Prostate gland (tissue), 2 donors: ENCODE data around the gene TDP2. TPM values are rescaled to one million over a fixed set of nuclear protein-coding genes. Genes with fewer than 3 reads are reported as not detected.
"Not testable (repeated sequence)": the region's sequence is repeated elsewhere in the genome, so short reads cannot be mapped to it uniquely, and the experiment has no call there.

ENCODE experiments used
- DNase-seq: peaks from one replicate; pipeline ENCODE4 v3.0.0-alpha.2; 2019; ENCODE audit warnings: low spot score
- H3K27ac ChIP-seq, 2 donors: fragments of 200-600 bp; sonication (generic); 2 replicates each; pipeline ENCODE4 v1.5.1; 2017 to 2019
- H3K27me3 ChIP-seq: fragments of 200-600 bp; sonication (generic); replicated peaks from 2 replicates; pipeline ENCODE4 v1.5.1; 2019; ENCODE audit not compliant: insufficient read depth
- H3K36me3 ChIP-seq, 2 donors: fragments of 200-600 bp; sonication (generic); 1 replicate in 1 of 2; 2 replicates in 1 of 2; pipeline versions ENCODE4 v1.5.1 to v1.8.1; 2017 to 2019
- H3K4me1 ChIP-seq: fragments of 200-600 bp; sonication (generic); replicated peaks from 2 replicates; pipeline ENCODE4 v1.5.1; 2019
- H3K4me3 ChIP-seq, 2 donors: fragments of 200-600 bp; sonication (generic); 2 replicates each; pipeline ENCODE4 v1.5.1; 2017 to 2019
- H3K9me3 ChIP-seq: fragments of 200-600 bp; sonication (generic); 2 replicates; pipeline ENCODE4 v1.5.1; 2017
- POLR2A ChIP-seq: fragments of 450-650 bp; IDR thresholded peaks from one replicate; pipeline ENCODE4 v1.6.1; 2016; ENCODE audit warnings: antibody characterized with exemption, mild to moderate bottlenecking
- POLR2AphosphoS5 ChIP-seq: sonication (generic); formaldehyde crosslinking; IDR thresholded peaks from one replicate; pipeline ENCODE4 v1.6.1; 2017; ENCODE audit warnings: antibody characterized with exemption
- WGBS: methylation state at CpG from one replicate; pipeline ENCODE4 v1.1.5; 2018; 5-methylcytosine and 5-hydroxymethylcytosine counted together
- intact Hi-C: fragments of 100-400 bp; cut with DNase I; formaldehyde crosslinking; loops from one replicate; pipeline ENCODE4 v1.14.2; 2022
- total RNA-seq, 2 donors: library from RNA; depleted of rRNA; stranded (reverse); fragments of >200 nt; gene quantifications; one replicate each; pipeline ENCODE4 v1.1.0, GENCODE V29; 2016
- TF ChIP-seq, protein P1 (sequence below), 4 experiments: fragments of 200-600 bp in 2 of 4; fragments of 450-650 bp in 2 of 4; sonication (generic) in 2 of 4; IDR thresholded peaks; 1 replicate in 3 of 4; 2 replicates in 1 of 4; pipeline ENCODE4 v1.5.1; 2016 to 2019; ENCODE audit warnings: antibody characterized with exemption in 4 of 4, mild to moderate bottlenecking in 2 of 4, moderate library complexity in 2 of 4

The TDP2 gene
- total RNA-seq, 2 donors from 2014 or later: 46.1 to 126 TPM

DNA sequence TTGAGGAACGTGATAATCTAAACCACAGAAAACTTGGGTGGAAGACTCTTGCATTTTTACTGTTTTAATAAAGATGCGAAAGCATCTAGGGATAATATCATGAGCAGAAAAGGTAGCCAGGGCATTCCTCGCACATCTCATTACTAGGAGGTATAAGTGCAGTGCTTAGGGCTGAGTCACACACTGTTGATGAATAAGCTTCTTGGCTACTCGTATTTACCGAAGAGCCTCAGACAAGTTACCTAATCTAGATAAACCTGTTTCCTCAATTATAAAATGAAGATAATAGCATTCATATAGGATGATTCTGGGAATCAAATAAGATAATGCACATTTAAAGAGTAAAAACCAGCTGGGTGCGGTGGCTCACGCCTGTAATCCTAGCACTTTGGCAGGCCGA is 19.9 kb downstream of the TDP2 start:
- no peak for DNase-seq
- Histone ChIP-seq H3K4me1 (no peaks in the 10 kb centered on the region), H3K9me3 (no peaks in the 10 kb centered on the region), H3K27me3 (no peaks in the 10 kb centered on the region), H3K27ac (no peak overlapping the region), H3K36me3 (no peaks in the 10 kb centered on the region), H3K4me3 (no peak overlapping the region)
- 74% methylated on average over 8 of the region's 8 CpGs for WGBS
- TF ChIP-seq, protein P1, sequence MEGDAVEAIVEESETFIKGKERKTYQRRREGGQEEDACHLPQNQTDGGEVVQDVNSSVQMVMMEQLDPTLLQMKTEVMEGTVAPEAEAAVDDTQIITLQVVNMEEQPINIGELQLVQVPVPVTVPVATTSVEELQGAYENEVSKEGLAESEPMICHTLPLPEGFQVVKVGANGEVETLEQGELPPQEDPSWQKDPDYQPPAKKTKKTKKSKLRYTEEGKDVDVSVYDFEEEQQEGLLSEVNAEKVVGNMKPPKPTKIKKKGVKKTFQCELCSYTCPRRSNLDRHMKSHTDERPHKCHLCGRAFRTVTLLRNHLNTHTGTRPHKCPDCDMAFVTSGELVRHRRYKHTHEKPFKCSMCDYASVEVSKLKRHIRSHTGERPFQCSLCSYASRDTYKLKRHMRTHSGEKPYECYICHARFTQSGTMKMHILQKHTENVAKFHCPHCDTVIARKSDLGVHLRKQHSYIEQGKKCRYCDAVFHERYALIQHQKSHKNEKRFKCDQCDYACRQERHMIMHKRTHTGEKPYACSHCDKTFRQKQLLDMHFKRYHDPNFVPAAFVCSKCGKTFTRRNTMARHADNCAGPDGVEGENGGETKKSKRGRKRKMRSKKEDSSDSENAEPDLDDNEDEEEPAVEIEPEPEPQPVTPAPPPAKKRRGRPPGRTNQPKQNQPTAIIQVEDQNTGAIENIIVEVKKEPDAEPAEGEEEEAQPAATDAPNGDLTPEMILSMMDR (IDR thresholded peaks at IDR 0.05): no peak
- TF ChIP-seq POLR2A: no peak
- no peak for TF ChIP-seq POLR2AphosphoS5
- intact Hi-C loops: no loop called here

DNA sequence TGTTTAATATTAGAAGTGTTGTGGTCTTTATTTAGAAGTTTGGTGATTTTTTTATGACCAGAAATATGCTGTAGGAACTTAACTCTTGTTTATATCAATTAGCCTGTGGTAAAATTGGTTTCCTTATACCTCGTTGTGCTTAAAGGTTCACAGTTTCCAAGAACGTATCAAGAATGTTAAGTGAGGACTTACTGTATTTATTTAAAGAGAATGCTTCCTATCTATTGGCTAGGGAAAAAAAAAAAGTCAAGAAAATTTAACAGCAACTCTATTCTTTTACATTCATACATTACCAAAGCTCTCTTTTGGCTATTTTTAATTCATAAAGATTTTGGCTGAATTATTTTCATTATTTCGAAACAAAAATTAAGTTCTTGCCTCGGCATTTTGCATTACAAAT is 22.3 kb downstream of the TDP2 start:
- Histone ChIP-seq H3K4me1 (no peaks in the 10 kb centered on the region), H3K36me3 (no peaks in the 10 kb centered on the region), H3K27me3 (no peaks in the 10 kb centered on the region), H3K4me3 (no peak overlapping the region), H3K9me3 (no peaks in the 10 kb centered on the region), H3K27ac (no peak overlapping the region)
- DNase-seq: no peak
- WGBS: 86% methylated on average over 4 of the region's 4 CpGs
- intact Hi-C loops: no loop called here
- TF ChIP-seq, protein P1 (IDR thresholded peaks at IDR 0.05): no peak
- no peak for TF ChIP-seq POLR2AphosphoS5
- TF ChIP-seq POLR2A: no peak

DNA sequence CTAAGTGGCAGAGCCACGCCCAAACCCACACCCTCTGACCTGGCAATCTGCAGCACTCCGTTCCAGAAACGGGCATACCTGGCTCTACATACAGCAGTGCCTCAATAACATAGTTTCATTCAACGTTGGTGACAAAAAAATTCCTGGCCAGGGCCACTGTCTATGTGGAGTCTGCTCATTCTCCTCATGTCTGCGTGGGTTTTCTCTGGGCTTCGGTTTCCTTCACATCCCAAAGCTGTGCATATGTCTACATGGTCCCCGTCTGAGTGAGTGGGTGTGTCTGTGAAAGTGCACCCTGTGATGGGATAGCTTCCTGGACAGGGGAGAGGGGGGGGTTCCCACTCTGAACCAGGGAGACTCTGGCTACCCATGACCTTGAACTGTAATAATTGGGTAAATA is 22.8 kb downstream of the TDP2 start:
- DNase-seq: no peak
- intact Hi-C loops: no loop called here
- Histone ChIP-seq H3K27ac (no peak overlapping the region), H3K4me1 (no peaks in the 10 kb centered on the region), H3K4me3 (no peak overlapping the region), H3K27me3 (no peaks in the 10 kb centered on the region), H3K36me3 (no peaks in the 10 kb centered on the region), H3K9me3 (no peaks in the 10 kb centered on the region)
- TF ChIP-seq POLR2AphosphoS5 (no peak), POLR2A (no peak)
- TF ChIP-seq, protein P1 (IDR thresholded peaks at IDR 0.05): no peak
- 82% methylated on average over 7 of the region's 7 CpGs for WGBS

DNA sequence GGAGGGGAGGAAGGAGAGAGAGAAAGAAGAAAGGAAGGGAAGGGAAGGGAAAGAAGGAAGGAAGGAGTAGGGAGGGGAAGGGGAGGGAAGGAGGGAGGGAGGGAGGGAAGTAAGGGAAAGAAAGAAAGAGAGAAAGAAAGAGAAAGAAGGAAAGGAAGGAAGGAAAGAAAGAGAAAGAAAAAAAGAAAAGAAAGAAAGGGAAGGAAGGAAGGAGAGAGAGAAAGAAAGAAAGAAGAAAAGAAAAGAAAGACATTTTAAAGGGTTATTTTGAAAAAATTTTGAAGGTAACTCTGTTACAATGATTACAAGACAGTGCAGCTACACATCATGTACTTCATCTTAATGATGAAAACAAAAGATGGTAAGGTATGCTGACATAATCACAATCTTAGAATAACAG is 24.6 kb downstream of the TDP2 start:
- DNase-seq: no peak
- Histone ChIP-seq H3K9me3 (no peaks in the 10 kb centered on the region), H3K36me3 (no peaks in the 10 kb centered on the region), H3K4me3 (no peak overlapping the region), H3K27me3 (no peaks in the 10 kb centered on the region), H3K4me1 (no peaks in the 10 kb centered on the region), H3K27ac (no peak overlapping the region)
- intact Hi-C loops: no loop called here
- TF ChIP-seq POLR2AphosphoS5 (no peak), POLR2A (no peak)
- TF ChIP-seq, protein P1 (IDR thresholded peaks at IDR 0.05): no peak

DNA sequence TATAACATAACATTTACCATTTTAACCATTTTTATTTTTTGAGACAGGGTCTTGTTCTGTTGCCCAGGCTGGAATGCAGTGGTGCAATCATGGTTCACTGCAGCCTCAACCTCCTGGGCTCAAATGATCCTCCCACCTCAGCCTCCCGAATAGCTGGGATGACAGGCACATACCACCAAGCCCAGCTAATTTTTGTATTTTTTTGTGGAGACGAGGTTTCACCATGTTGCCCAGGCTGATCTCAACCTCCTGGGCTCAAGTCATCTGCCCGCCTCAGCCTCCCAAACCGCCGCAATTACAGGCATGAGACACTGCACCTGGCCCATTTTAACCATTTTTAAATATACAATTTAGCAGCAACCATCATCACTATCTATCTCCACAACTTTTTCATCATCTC is 26.1 kb downstream of the TDP2 start:
- H3K27me3 ChIP-seq, H3K27ac ChIP-seq, DNase-seq, H3K9me3 ChIP-seq, intact Hi-C loops, H3K36me3 ChIP-seq, H3K4me1 ChIP-seq, H3K4me3 ChIP-seq: not testable (repeated sequence)
- 98% methylated on average over 5 of the region's 5 CpGs for WGBS

DNA sequence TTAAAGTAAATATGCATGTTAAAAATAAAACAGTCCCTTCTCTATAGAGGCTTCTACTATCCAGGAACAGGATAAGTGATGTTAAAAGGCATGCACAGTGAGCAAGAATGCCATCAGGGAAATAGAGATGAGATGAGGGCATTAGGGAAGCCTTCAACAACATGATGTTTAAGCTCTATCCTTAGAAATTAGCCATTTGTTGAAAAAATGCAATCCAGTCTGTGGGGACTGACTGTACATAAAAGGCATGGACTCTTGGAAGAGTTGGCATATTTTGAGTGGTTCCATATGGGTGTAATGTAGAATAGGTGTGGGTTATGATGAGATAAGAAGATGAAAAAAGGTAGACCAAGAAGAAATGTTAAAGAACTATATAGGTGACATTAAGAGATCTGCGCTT is 26.5 kb downstream of the TDP2 start:
- no peaks in the 10 kb centered on the region for H3K4me1 ChIP-seq
- H3K27ac ChIP-seq: no peak overlapping the region
- no peaks in the 10 kb centered on the region for H3K36me3 ChIP-seq
- DNase-seq: no peak
- intact Hi-C loops: no loop called here
- H3K27me3 ChIP-seq: no peaks in the 10 kb centered on the region
- WGBS: 100% methylated on average over 1 of the region's 1 CpG
- H3K9me3 ChIP-seq: no peaks in the 10 kb centered on the region
- H3K4me3 ChIP-seq: no peak overlapping the region
- TF ChIP-seq POLR2A (no peak), POLR2AphosphoS5 (no peak)
- TF ChIP-seq, protein P1 (IDR thresholded peaks at IDR 0.05): no peak
